SH-SY5Y (cell line): ENCODE results near the gene CCNH.

Experiments
- GATA2 ChIP-seq: IDR thresholded peaks from 2 replicates; pipeline ENCODE4 v1.6.1; 2011; ENCODE audit warnings: mild to moderate bottlenecking, low read depth, low read length
- GATA3 ChIP-seq: IDR thresholded peaks from 2 replicates; pipeline ENCODE4 v1.6.1; 2011; ENCODE audit warnings: low read depth, mild to moderate bottlenecking, low read length, moderate library complexity

The CCNH gene

GRCh38 chr5:87413343-87413645, 564 bp upstream of the CCNH start:
- TF ChIP-seq GATA2, result no peak
- no peak for TF ChIP-seq GATA3

- TF ChIP-seq GATA3, result no peak
- TF ChIP-seq GATA2, result peak; percentile 17; the same call in 1 of the 2 replicates
Observed at GRCh38 chr5:87411973-87412629, 629 bp downstream of the CCNH start.

- TF ChIP-seq GATA3 (no peak), GATA2 (no peak)
Observed at GRCh38 chr5:87411586-87411972, 1.2 kb downstream of the CCNH start.

GRCh38 chr5:87410931-87411330, 1.8 kb downstream of the CCNH start:
- TF ChIP-seq GATA2 (no peak), GATA3 (no peak)

GRCh38 chr5:87408204-87408603, 4.5 kb downstream of the CCNH start:
- TF ChIP-seq GATA3 (no peak), GATA2 (no peak)

- TF ChIP-seq GATA3, result no peak
- no peak for TF ChIP-seq GATA2
Observed at GRCh38 chr5:87405472-87406155, 7.1 kb downstream of the CCNH start.

- TF ChIP-seq GATA3 (no peak), GATA2 (no peak)
Observed at GRCh38 chr5:87404359-87404758, 8.4 kb downstream of the CCNH start.

GRCh38 chr5:87403899-87404298, 8.8 kb downstream of the CCNH start:
- TF ChIP-seq GATA3 (no peak), GATA2 (no peak)

- TF ChIP-seq GATA2, result no peak
- TF ChIP-seq GATA3, result no peak
Observed at GRCh38 chr5:87403409-87403808, 9.3 kb downstream of the CCNH start.

- no peak for TF ChIP-seq GATA3
- no peak for TF ChIP-seq GATA2
Observed at GRCh38 chr5:87401626-87402025, 11.1 kb downstream of the CCNH start.

GRCh38 chr5:87400305-87400899, 12.3 kb downstream of the CCNH start:
- no peak for TF ChIP-seq GATA3

- TF ChIP-seq GATA3, result no peak
- no peak for TF ChIP-seq GATA2
Observed at GRCh38 chr5:87399720-87400119, 13.0 kb downstream of the CCNH start.

- TF ChIP-seq GATA3 (no peak), GATA2 (no peak)
Observed at GRCh38 chr5:87398981-87399614, 13.6 kb downstream of the CCNH start.

GRCh38 chr5:87394411-87395165, 18.1 kb downstream of the CCNH start:
- TF ChIP-seq GATA3 (no peak), GATA2 (no peak)

GRCh38 chr5:87393331-87393730, 19.4 kb downstream of the CCNH start:
- TF ChIP-seq GATA2, result no peak
- no peak for TF ChIP-seq GATA3
